HEK293 (cell line): ENCODE data around the gene TMEM19.

Experiments
- CTCF ChIA-PET: fragments of 350-600 bp; formaldehyde crosslinking; extraction: SDS; loops from one replicate; lab custom pipeline; 2021; ENCODE audit warnings: antibody characterized with exemption; lab: Yijun Ruan, JAX
- POLR2A ChIA-PET: fragments of 300-600 bp; formaldehyde crosslinking; extraction: SDS; loops from one replicate; lab custom pipeline; 2020; ENCODE audit warnings: antibody characterized with exemption, inconsistent platforms; lab: Yijun Ruan, JAX
- H3K27ac ChIP-seq: fragments of 200-500 bp; sonication (Bioruptor generic); 2 replicates; pipeline ENCODE4 v1.5.1; 2014; ENCODE audit warnings: low read depth, low read length, control low read depth, inconsistent platforms; ENCODE audit errors: extremely low read depth
- H3K36me3 ChIP-seq, 2 experiments: fragments of 200-500 bp in 1 of 2; sonication (Bioruptor generic) in 1 of 2; 1 replicate in 1 of 2; 2 replicates in 1 of 2; pipeline ENCODE4 v1.5.1; 2014 to 2017; ENCODE audit warnings: inconsistent platforms in 2 of 2, low read length in 2 of 2; ENCODE audit not compliant: control insufficient read depth in 2 of 2, insufficient read depth in 1 of 2
- H3K4me1 ChIP-seq: fragments of 200-500 bp; sonication (Bioruptor generic); 2 replicates; pipeline ENCODE4 v1.5.1; 2014; ENCODE audit warnings: mild to moderate bottlenecking, low read length, inconsistent platforms; ENCODE audit not compliant: control insufficient read depth, insufficient read depth
- H3K4me3 ChIP-seq: 2 replicates; pipeline ENCODE4 v1.5.1; 2011; ENCODE audit warnings: low read depth, mild to moderate bottlenecking, control low read depth, low read length, moderate library complexity
- H3K9me3 ChIP-seq: fragments of 200-500 bp; sonication (Bioruptor generic); 2 replicates; pipeline ENCODE4 v1.5.1; 2014; ENCODE audit warnings: low read depth, low read length, inconsistent platforms; ENCODE audit not compliant: control insufficient read depth, insufficient read depth
- FEZF1 ChIP-seq: fragments of 450-650 bp; formaldehyde crosslinking; IDR thresholded peaks from 2 replicates; pipeline ENCODE4 v1.5.1; 2016; ENCODE audit warnings: missing biosample characterization, missing genetic modification characterization
- IKZF3 ChIP-seq: fragments of 450-650 bp; IDR thresholded peaks from 2 replicates; pipeline ENCODE4 v1.5.0; 2018; ENCODE audit warnings: missing biosample characterization, mild to moderate bottlenecking, missing genetic modification characterization, moderate library complexity
- KLF8 ChIP-seq: fragments of 450-650 bp; formaldehyde crosslinking; IDR thresholded peaks from 2 replicates; pipeline ENCODE4 v1.5.1; 2016; ENCODE audit warnings: missing biosample characterization, missing genetic modification characterization
- SP2 ChIP-seq: fragments of 450-650 bp; formaldehyde crosslinking; IDR thresholded peaks from 2 replicates; pipeline ENCODE4 v1.5.1; 2016; ENCODE audit warnings: missing biosample characterization, missing genetic modification characterization
- ZBTB8A ChIP-seq: fragments of 450-650 bp; formaldehyde crosslinking; IDR thresholded peaks from 2 replicates; pipeline ENCODE4 v1.5.1; 2016; ENCODE audit warnings: missing biosample characterization, missing genetic modification characterization
- ZFP3 ChIP-seq: fragments of 450-650 bp; formaldehyde crosslinking; IDR thresholded peaks from 2 replicates; pipeline ENCODE4 v1.5.1; 2016; ENCODE audit warnings: low read depth, missing biosample characterization, missing genetic modification characterization
- ZNF169 ChIP-seq: fragments of 450-650 bp; formaldehyde crosslinking; IDR thresholded peaks from 2 replicates; pipeline ENCODE4 v1.5.1; 2016; ENCODE audit warnings: missing biosample characterization, missing genetic modification characterization
- ZNF202 ChIP-seq: fragments of 450-650 bp; formaldehyde crosslinking; IDR thresholded peaks from 2 replicates; pipeline ENCODE4 v1.5.1; 2016; ENCODE audit warnings: missing biosample characterization, missing genetic modification characterization, borderline replicate concordance
- ZNF521 ChIP-seq: fragments of 450-650 bp; formaldehyde crosslinking; IDR thresholded peaks from 2 replicates; pipeline ENCODE4 v1.5.1; 2017; ENCODE audit warnings: missing biosample characterization, mild to moderate bottlenecking, missing genetic modification characterization
- ZNF544 ChIP-seq: fragments of 450-650 bp; formaldehyde crosslinking; IDR thresholded peaks from 2 replicates; pipeline ENCODE4 v1.5.0; 2017; ENCODE audit warnings: missing biosample characterization, missing genetic modification characterization
- ZNF548 ChIP-seq: fragments of 450-650 bp; formaldehyde crosslinking; IDR thresholded peaks from 2 replicates; pipeline ENCODE4 v1.5.1; 2016; ENCODE audit warnings: missing biosample characterization, missing genetic modification characterization
- ZNF626 ChIP-seq: fragments of 450-650 bp; sonication (Bioruptor Pico); formaldehyde crosslinking; IDR thresholded peaks from 2 replicates; pipeline ENCODE4 v1.5.1; 2018; ENCODE audit warnings: missing biosample characterization, missing genetic modification characterization, inconsistent platforms
- ZNF701 ChIP-seq: fragments of 450-650 bp; formaldehyde crosslinking; IDR thresholded peaks from 2 replicates; pipeline ENCODE4 v1.5.1; 2016; ENCODE audit warnings: missing biosample characterization, missing genetic modification characterization
- ZSCAN30 ChIP-seq: fragments of 450-650 bp; IDR thresholded peaks from 2 replicates; pipeline ENCODE4 v1.5.1; 2018; ENCODE audit warnings: missing biosample characterization, mild to moderate bottlenecking, missing genetic modification characterization, moderate library complexity
- TF ChIP-seq, protein P1 (sequence below): fragments of 450-650 bp; formaldehyde crosslinking; IDR thresholded peaks from 2 replicates; pipeline ENCODE4 v1.5.1; 2016; ENCODE audit warnings: missing biosample characterization, missing genetic modification characterization, low read depth
- TF ChIP-seq, protein P2 (sequence below): fragments of 450-650 bp; formaldehyde crosslinking; IDR thresholded peaks from 2 replicates; pipeline ENCODE4 v1.5.1; 2016; ENCODE audit warnings: missing biosample characterization, missing genetic modification characterization

Gene TMEM19

GRCh38 chr12:71749666-71750065 lies 63.8 kb downstream of the TMEM19 start (continued):
- TF ChIP-seq ZNF701 (tag by site-specific recombination) (no peak), IKZF3 (tag by site-specific recombination) (no peak), ZNF202 (tag by site-specific recombination) (no peak)

- no peaks in the 10 kb centered on the region for H3K4me1 ChIP-seq
- no peak for TF ChIP-seq FEZF1 (tag by site-specific recombination)
- TF ChIP-seq ZBTB8A = no peak
- TF ChIP-seq ZSCAN30 (tag by site-specific recombination) = no peak
- TF ChIP-seq ZNF521 (tag by site-specific recombination) = no peak
- TF ChIP-seq KLF8 (tag by site-specific recombination) = no peak
- TF ChIP-seq ZNF169 (tag by site-specific recombination) = no peak
- TF ChIP-seq ZNF548 (tag by site-specific recombination) = no peak
- no peak for TF ChIP-seq SP2 (tag by site-specific recombination)
- no peak for TF ChIP-seq ZNF626 (tag by site-specific recombination)
- TF ChIP-seq, protein P1, sequence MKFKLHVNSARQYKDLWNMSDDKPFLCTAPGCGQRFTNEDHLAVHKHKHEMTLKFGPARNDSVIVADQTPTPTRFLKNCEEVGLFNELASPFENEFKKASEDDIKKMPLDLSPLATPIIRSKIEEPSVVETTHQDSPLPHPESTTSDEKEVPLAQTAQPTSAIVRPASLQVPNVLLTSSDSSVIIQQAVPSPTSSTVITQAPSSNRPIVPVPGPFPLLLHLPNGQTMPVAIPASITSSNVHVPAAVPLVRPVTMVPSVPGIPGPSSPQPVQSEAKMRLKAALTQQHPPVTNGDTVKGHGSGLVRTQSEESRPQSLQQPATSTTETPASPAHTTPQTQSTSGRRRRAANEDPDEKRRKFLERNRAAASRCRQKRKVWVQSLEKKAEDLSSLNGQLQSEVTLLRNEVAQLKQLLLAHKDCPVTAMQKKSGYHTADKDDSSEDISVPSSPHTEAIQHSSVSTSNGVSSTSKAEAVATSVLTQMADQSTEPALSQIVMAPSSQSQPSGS = no peak
- TF ChIP-seq ZNF544 (tag by site-specific recombination) = no peak
- no peak for TF ChIP-seq ZFP3
- TF ChIP-seq, protein P2, sequence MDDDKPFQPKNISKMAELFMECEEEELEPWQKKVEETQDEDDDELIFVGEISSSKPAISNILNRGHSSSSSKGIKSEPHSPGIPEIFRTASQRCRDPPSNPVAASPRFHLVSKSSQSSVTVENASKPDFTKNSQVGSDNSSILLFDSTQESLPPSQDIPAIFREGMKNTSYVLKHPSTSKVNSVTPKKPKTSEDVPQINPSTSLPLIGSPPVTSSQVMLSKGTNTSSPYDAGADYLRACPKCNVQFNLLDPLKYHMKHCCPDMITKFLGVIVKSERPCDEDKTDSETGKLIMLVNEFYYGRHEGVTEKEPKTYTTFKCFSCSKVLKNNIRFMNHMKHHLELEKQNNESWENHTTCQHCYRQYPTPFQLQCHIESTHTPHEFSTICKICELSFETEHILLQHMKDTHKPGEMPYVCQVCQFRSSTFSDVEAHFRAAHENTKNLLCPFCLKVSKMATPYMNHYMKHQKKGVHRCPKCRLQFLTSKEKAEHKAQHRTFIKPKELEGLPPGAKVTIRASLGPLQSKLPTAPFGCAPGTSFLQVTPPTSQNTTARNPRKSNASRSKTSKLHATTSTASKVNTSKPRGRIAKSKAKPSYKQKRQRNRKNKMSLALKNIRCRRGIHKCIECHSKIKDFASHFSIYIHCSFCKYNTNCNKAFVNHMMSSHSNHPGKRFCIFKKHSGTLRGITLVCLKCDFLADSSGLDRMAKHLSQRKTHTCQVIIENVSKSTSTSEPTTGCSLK = no peak
- TF ChIP-seq, all 188 proteins: peak for 0
- POLR2A ChIA-PET = no interaction called here
- H3K9me3 ChIP-seq = no peaks in the 10 kb centered on the region
- no peak overlapping the region for H3K27ac ChIP-seq
- H3K4me3 ChIP-seq = no peak overlapping the region
- CTCF ChIA-PET = interaction anchor here (0.6 to 1.1 kb wide), 2 partner anchors 93 to 338 kb away, joined by 3 read pairs; no protein-coding TSS in a partner anchor
- H3K36me3 ChIP-seq = peaks cover 6 to 12% of the 10 kb centered on the region in 2 experiments; a peak in 2 of 3 replicates
Observed at GRCh38 chr12:71752891-71753290, 67.0 kb downstream of the TMEM19 start.
